Measurements from ENCODE around the gene SGTA. TPM values are rescaled to one million over a fixed set of nuclear protein-coding genes. Genes with fewer than 3 reads are reported as not detected.

Gene SGTA
- total RNA-seq, 1 experiment from 2014 or later, result 109 TPM

DNA sequence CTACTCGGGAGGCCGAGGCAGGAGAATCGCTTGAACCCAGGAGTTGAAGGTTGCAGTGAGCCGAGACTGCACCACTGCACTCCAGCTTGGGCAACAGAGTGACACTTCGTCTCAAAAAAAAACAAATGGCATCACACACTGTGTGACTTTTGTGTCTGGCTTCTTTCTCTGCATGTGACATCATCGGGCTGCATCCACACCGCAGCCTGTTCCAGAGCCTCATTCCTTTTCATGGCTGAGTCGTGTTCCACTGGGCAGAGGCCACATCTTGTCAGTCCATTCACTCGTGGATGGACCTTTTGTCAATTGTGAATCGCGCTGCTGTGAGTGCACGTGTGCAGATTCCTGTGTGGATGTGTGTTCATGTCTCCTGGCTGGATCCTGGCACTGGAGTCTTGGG, 10.5 kb upstream of the SGTA start:
- no peaks in the 10 kb centered on the region for H3K9me3 ChIP-seq (ENCODE audit: control insufficient read depth in 1 of 2, insufficient read depth in 1 of 2, low read depth in 1 of 2, low read length in 2 of 2)
- DNase-seq (ENCODE audit: low read depth, low spot score) (no peak), ATAC-seq (no peak)
- no peak overlapping the region for H2AFZ ChIP-seq (ENCODE audit: low read depth, low read length, poor library complexity, severe bottlenecking)
- H3K9me2 ChIP-seq (ENCODE audit: insufficient read depth), result no peaks in the 10 kb centered on the region
- no peak overlapping the region for H3K4me2 ChIP-seq (ENCODE audit: low read length)
- no peak overlapping the region for H3K4me3 ChIP-seq (replicated peaks in 1 of 2; ENCODE audit: low read depth in 1 of 2, low read length in 2 of 2)
- intact Hi-C loops (cut with micrococcal nuclease), result no loop called here
- H3K79me2 ChIP-seq (ENCODE audit: insufficient read depth, low read length), result peaks cover 56% of the 10 kb centered on the region
- peaks cover 30 to 51% of the 10 kb centered on the region in 2 experiments; a peak in 3 of 4 replicates for H3K36me3 ChIP-seq (ENCODE audit: control insufficient read depth in 1 of 2, insufficient read depth in 2 of 2, low read length in 2 of 2)
- no peaks in the 10 kb centered on the region for H3K27me3 ChIP-seq (ENCODE audit: insufficient read depth, low read length)
- no peak overlapping the region for H3K9ac ChIP-seq (ENCODE audit: low read length)
- TF ChIP-seq JUND (IDR thresholded peaks at IDR 0.05), result no peak
- no peak for TF ChIP-seq CBX3 (IDR thresholded peaks at IDR 0.05; ENCODE audit: low read depth)
- no peak for TF ChIP-seq YY1 (IDR thresholded peaks at IDR 0.05; ENCODE audit: extremely low read depth, insufficient replicate concordance, low read depth, low read length)
- no peak for TF ChIP-seq SRF (IDR thresholded peaks at IDR 0.05; ENCODE audit: low read depth)
- no peak for TF ChIP-seq POLR2A (IDR thresholded peaks at IDR 0.05; ENCODE audit: borderline replicate concordance, extremely low read depth, insufficient read depth, insufficient read length)
- no peak for TF ChIP-seq EGR1 (IDR thresholded peaks at IDR 0.05; ENCODE audit: low read depth)
- TF ChIP-seq SIN3A (IDR thresholded peaks at IDR 0.05; ENCODE audit: low read depth), result no peak
- no peak for TF ChIP-seq EZH2phosphoT487 (IDR thresholded peaks at IDR 0.05; ENCODE audit: borderline replicate concordance)
- no peak for TF ChIP-seq SP1 (IDR thresholded peaks at IDR 0.05; ENCODE audit: low read depth)
- TF ChIP-seq, protein P1, sequence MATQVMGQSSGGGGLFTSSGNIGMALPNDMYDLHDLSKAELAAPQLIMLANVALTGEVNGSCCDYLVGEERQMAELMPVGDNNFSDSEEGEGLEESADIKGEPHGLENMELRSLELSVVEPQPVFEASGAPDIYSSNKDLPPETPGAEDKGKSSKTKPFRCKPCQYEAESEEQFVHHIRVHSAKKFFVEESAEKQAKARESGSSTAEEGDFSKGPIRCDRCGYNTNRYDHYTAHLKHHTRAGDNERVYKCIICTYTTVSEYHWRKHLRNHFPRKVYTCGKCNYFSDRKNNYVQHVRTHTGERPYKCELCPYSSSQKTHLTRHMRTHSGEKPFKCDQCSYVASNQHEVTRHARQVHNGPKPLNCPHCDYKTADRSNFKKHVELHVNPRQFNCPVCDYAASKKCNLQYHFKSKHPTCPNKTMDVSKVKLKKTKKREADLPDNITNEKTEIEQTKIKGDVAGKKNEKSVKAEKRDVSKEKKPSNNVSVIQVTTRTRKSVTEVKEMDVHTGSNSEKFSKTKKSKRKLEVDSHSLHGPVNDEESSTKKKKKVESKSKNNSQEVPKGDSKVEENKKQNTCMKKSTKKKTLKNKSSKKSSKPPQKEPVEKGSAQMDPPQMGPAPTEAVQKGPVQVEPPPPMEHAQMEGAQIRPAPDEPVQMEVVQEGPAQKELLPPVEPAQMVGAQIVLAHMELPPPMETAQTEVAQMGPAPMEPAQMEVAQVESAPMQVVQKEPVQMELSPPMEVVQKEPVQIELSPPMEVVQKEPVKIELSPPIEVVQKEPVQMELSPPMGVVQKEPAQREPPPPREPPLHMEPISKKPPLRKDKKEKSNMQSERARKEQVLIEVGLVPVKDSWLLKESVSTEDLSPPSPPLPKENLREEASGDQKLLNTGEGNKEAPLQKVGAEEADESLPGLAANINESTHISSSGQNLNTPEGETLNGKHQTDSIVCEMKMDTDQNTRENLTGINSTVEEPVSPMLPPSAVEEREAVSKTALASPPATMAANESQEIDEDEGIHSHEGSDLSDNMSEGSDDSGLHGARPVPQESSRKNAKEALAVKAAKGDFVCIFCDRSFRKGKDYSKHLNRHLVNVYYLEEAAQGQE (IDR thresholded peaks at IDR 0.05; ENCODE audit: low read depth), result no peak
- TF ChIP-seq RAD21 (IDR thresholded peaks at IDR 0.05; ENCODE audit: low read depth), result no peak
- TF ChIP-seq, protein P2, sequence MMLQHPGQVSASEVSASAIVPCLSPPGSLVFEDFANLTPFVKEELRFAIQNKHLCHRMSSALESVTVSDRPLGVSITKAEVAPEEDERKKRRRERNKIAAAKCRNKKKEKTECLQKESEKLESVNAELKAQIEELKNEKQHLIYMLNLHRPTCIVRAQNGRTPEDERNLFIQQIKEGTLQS (IDR thresholded peaks at IDR 0.05), result no peak
- no peak for TF ChIP-seq ELF1 (IDR thresholded peaks at IDR 0.05; ENCODE audit: borderline replicate concordance, low read depth)
- BruUV-seq (replicated peaks), result no TSS peak
- H3K4me1 ChIP-seq (ENCODE audit: control insufficient read depth in 1 of 2, insufficient read depth in 2 of 2, low read length in 2 of 2), result peaks cover 0 to 4% of the 10 kb centered on the region in 2 experiments; a peak in 2 of 4 replicates
- H3K27ac ChIP-seq (ENCODE audit: low read depth, low read length), result no peak overlapping the region
- POLR2A ChIA-PET, result interaction anchor here (0.7 kb wide), 1 partner anchor 8 kb away, joined by 3 read pairs; the partner anchor contains the start of gene THOP1
- RAD21 ChIA-PET (ENCODE audit: low non-redundant PET in 1 of 2, low total read pairs in 2 of 2, uncharacterized antibody in 2 of 2, unreplicated experiment in 2 of 2), result no interaction called here
- no peaks in the 10 kb centered on the region for H4K20me1 ChIP-seq (ENCODE audit: insufficient read depth)
- CTCF ChIA-PET, result no interaction called here

Data from HCT116 (cell line).